ENCODE measurements around the gene FLVCR1. TPM values are rescaled to one million over a fixed set of nuclear protein-coding genes. Genes with fewer than 3 reads are reported as not detected.

Gene FLVCR1
- total RNA-seq, 1 donor from 2014 or later = 4.9 TPM

- Mint-ChIP-seq H3K9me3 (ENCODE audit: unreplicated experiment) (peaks cover 9% of the 10 kb centered on the region), H3K36me3 (ENCODE audit: unreplicated experiment) (peaks cover 5% of the 10 kb centered on the region), H3K27me3 (ENCODE audit: unreplicated experiment) (peaks cover 12% of the 10 kb centered on the region), H3K27ac (ENCODE audit: unreplicated experiment) (no peak overlapping the region), H3K4me3 (ENCODE audit: unreplicated experiment) (no peak overlapping the region), H3K4me1 (ENCODE audit: unreplicated experiment) (no peaks in the 10 kb centered on the region)
- TF ChIP-seq CTCF (IDR thresholded peaks at IDR 0.05) = no peak
- DNase-seq (ENCODE audit: extremely low spot score, unreplicated experiment) = no peak
Observed at GRCh38 chr1:212935387-212935981, 77.4 kb downstream of the FLVCR1 start.

GRCh38 chr1:212937034-212937433 is 79.0 kb downstream of the FLVCR1 start:
- peaks cover 8% of the 10 kb centered on the region for H3K36me3 Mint-ChIP-seq (ENCODE audit: unreplicated experiment)
- TF ChIP-seq CTCF (IDR thresholded peaks at IDR 0.05) = no peak

GRCh38 chr1:212938846-212939245 is 80.8 kb downstream of the FLVCR1 start:
- H3K27ac Mint-ChIP-seq (ENCODE audit: unreplicated experiment) = no peak overlapping the region
- TF ChIP-seq CTCF (IDR thresholded peaks at IDR 0.05) = no peak
- peaks cover 8% of the 10 kb centered on the region for H3K36me3 Mint-ChIP-seq (ENCODE audit: unreplicated experiment)
- peaks cover 15% of the 10 kb centered on the region for H3K27me3 Mint-ChIP-seq (ENCODE audit: unreplicated experiment)
- peaks cover 16% of the 10 kb centered on the region for H3K9me3 Mint-ChIP-seq (ENCODE audit: unreplicated experiment)
- no peaks in the 10 kb centered on the region for H3K4me1 Mint-ChIP-seq (ENCODE audit: unreplicated experiment)
- DNase-seq (ENCODE audit: extremely low spot score, unreplicated experiment) = no peak
- H3K4me3 Mint-ChIP-seq (ENCODE audit: unreplicated experiment) = no peak overlapping the region

More at GRCh38 chr1:212937034-212937433, 79.0 kb downstream of the FLVCR1 start:
- H3K4me1 Mint-ChIP-seq (ENCODE audit: unreplicated experiment) = no peaks in the 10 kb centered on the region
- no peak for DNase-seq (ENCODE audit: extremely low spot score, unreplicated experiment)
- H3K9me3 Mint-ChIP-seq (ENCODE audit: unreplicated experiment) = peaks cover 16% of the 10 kb centered on the region
- H3K4me3 Mint-ChIP-seq (ENCODE audit: unreplicated experiment) = no peak overlapping the region
- H3K27me3 Mint-ChIP-seq (ENCODE audit: unreplicated experiment) = peaks cover 15% of the 10 kb centered on the region
- no peak overlapping the region for H3K27ac Mint-ChIP-seq (ENCODE audit: unreplicated experiment)

- no peak overlapping the region for H3K4me3 Mint-ChIP-seq (ENCODE audit: unreplicated experiment)
- DNase-seq (ENCODE audit: extremely low spot score, unreplicated experiment) = no peak
- peaks cover 8% of the 10 kb centered on the region for H3K36me3 Mint-ChIP-seq (ENCODE audit: unreplicated experiment)
- H3K27me3 Mint-ChIP-seq (ENCODE audit: unreplicated experiment) = peaks cover 25% of the 10 kb centered on the region
- no peak for TF ChIP-seq CTCF (IDR thresholded peaks at IDR 0.05)
- H3K9me3 Mint-ChIP-seq (ENCODE audit: unreplicated experiment) = peaks cover 16% of the 10 kb centered on the region
- H3K4me1 Mint-ChIP-seq (ENCODE audit: unreplicated experiment) = no peaks in the 10 kb centered on the region
- no peak overlapping the region for H3K27ac Mint-ChIP-seq (ENCODE audit: unreplicated experiment)
Observed at GRCh38 chr1:212941452-212941851, 83.4 kb downstream of the FLVCR1 start.

GRCh38 chr1:212942679-212943392 is 84.8 kb downstream of the FLVCR1 start:
- no peak overlapping the region for H3K4me3 Mint-ChIP-seq (ENCODE audit: unreplicated experiment)
- no peak for DNase-seq (ENCODE audit: extremely low spot score, unreplicated experiment)
- peaks cover 8% of the 10 kb centered on the region for H3K36me3 Mint-ChIP-seq (ENCODE audit: unreplicated experiment)
- no peak overlapping the region for H3K27ac Mint-ChIP-seq (ENCODE audit: unreplicated experiment)
- peaks cover 28% of the 10 kb centered on the region for H3K27me3 Mint-ChIP-seq (ENCODE audit: unreplicated experiment)
- peaks cover 16% of the 10 kb centered on the region for H3K9me3 Mint-ChIP-seq (ENCODE audit: unreplicated experiment)
- H3K4me1 Mint-ChIP-seq (ENCODE audit: unreplicated experiment) = no peaks in the 10 kb centered on the region
- TF ChIP-seq CTCF (IDR thresholded peaks at IDR 0.05) = no peak

Measured in osteocyte (in vitro differentiated cells).